ENCODE measurements around the gene ACP4.
"Not testable (repeated sequence)": the region's sequence is repeated elsewhere in the genome, so short reads cannot be mapped to it uniquely, and the experiment has no call there.

The ACP4 gene

GRCh38 chr19:50777261-50777660, 13.0 kb upstream of the ACP4 start:
- no peak for FAIRE-seq

DNA sequence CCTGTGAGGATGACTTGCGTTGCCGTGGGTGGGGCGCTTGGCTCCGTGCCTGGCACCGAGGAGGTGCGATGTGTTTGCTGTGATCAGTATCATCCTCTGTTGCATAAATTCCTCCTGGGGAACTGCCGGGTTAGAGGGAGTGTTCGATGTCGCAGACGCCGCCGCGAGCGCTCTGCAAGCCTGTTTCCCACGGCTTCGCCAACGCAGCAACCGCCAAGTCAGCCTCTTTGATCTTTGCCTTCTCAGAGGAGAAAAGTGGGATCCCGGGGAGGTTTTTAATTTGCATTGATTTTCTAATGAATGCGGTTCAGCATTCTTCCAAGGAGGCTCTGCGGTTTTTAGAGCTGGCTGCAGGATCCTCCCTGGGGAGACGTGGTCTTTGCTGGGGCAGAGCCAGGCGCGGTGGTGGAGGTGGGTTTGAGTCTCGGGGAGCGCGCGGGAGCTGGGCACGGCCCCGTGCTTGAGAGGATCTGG, 12.3 kb upstream of the ACP4 start:
- FAIRE-seq, result no peak

GRCh38 chr19:50778906-50779430, 11.2 kb upstream of the ACP4 start:
- no peak for FAIRE-seq

- FAIRE-seq, result no peak
Observed at GRCh38 chr19:50779504-50780457, 10.4 kb upstream of the ACP4 start.

- FAIRE-seq, result no peak
Observed at GRCh38 chr19:50780753-50781435, 9.3 kb upstream of the ACP4 start.

- not testable (repeated sequence) for FAIRE-seq
Observed at GRCh38 chr19:50783848-50784152, 6.4 kb upstream of the ACP4 start.

- no peak for FAIRE-seq
Observed at GRCh38 chr19:50784710-50785109, 5.5 kb upstream of the ACP4 start.

DNA sequence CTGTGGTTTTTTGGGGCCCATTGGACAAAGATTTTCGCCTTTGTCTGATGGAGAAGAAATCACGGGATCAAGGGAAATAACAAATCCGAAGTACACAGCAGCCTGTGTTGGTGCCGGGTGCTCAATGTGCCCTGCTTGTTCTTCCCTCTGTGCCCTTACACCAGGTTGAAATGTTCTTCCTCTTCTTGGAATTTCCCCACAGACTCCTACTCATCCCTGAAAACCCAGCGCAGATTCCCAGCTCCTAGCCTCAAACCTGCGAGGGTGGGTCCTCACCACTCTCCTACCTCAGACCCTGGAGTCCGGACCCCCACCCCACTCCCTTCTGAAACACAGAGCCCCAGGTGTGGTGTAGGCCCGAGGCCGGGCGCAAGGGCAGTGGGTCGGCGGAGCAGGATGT, 4.9 kb upstream of the ACP4 start:
- FAIRE-seq, result no peak

- FAIRE-seq, result no peak
Observed at GRCh38 chr19:50790922-50791467, 780 bp downstream of the ACP4 start.

- no peak for FAIRE-seq
Observed at GRCh38 chr19:50791594-50792271, 1.5 kb downstream of the ACP4 start.

- no peak for FAIRE-seq
Observed at GRCh38 chr19:50792272-50793250, 2.3 kb downstream of the ACP4 start.

DNA sequence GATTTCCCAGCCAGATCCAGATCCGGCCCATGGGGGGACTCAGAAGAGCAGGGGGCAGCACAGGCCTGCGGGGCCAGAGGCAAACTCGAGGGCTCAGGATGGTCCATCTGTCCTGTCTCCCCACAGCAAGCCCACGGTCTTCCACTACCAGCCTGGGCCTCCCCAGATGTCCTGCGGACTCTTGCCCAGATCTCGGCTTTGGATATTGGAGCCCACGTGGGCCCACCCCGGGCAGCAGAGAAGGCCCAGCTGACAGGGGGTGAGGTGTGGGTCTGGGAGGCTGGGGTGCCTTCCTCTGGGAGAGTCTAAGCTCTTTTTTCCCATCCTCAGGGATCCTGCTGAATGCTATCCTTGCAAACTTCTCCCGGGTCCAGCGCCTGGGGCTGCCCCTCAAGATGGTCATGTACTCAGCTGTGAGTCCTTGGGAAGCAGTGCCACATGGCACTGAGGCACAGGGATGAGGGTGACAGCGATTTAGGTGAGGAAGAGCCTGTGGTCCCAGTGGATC, 3.4 kb downstream of the ACP4 start:
- FAIRE-seq, result no peak

DNA sequence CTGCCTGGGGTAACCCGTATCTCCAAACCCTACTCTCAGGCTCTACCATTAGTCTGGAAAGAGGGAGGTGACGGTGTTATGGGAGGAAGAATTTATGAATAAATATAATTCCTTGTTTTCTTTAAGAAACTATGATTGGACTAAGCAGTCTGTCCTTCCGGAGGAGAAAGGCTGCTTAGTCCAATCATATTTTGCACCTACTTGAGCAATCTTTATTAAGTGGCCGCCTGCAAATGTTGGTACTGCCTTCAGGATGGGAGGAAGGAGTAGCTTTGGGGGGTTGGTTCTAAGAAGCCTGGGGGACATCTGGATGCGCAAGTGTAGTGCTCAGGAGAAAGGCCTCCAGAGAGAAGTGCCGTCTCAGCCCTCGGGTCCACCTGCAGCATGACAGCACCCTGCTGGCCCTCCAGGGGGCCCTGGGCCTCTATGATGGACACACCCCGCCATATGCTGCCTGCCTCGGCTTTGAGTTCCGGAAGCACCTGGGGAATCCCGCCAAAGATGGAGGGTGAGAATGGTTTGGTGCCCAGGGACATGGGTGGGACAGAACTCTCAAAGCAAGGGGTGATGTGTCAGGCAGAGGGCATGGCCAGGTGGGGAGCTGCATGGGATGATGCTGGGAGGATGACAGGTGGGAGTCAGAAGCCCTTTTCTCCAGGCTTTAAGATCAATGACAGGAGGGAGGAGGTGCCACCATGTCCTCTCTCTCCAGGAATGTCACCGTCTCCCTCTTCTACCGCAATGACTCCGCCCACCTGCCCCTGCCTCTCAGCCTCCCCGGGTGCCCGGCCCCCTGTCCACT, 4.1 kb downstream of the ACP4 start:
- FAIRE-seq, result no peak

GRCh38 chr19:50794876-50795663, 4.9 kb downstream of the ACP4 start:
- FAIRE-seq, result no peak

GRCh38 chr19:50795664-50796073, 5.5 kb downstream of the ACP4 start:
- FAIRE-seq, result no peak

- FAIRE-seq, result no peak
Observed at GRCh38 chr19:50796128-50796633, 6.0 kb downstream of the ACP4 start.

DNA sequence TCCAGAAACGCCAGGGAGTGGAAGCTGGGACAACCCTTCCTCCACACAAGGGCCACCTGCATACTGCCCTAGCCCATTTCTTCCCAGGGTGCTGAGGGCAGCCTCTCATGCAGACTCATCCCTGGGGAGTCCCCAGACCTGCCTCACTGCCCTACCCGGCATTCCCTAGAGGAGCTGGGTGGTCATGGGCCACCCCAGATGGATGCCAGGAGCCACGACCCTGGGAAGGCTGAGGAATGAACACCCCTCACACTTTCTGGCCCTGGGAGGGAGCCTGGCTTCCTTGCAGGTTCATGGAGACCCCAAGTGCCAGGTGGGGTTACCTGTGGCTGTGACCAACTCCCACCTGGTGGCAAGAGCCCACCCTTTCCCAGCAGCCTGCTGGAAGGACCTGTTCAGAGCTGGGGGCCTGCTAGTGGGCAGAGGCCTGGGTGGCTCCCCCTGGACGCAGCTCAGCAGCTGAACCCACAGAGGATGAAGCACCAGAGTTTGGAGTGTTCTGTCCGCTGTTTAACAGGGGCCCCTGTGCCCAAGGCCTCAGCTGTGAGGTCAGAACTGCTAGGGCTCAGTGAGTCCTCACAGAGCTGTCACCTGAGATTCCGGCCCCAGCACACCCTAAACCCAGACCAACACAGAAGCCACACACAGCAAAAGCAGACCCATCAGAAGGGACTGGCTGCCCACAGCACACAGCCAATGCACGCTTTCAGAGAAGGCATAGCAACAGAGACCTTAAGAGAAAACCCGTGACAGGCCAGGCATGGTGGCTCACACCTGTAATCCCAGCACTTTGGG, 6.6 kb downstream of the ACP4 start:
- FAIRE-seq, result no peak

- FAIRE-seq, result no peak
Observed at GRCh38 chr19:50797429-50797780, 7.2 kb downstream of the ACP4 start.
